Choroid plexus epithelial cell (primary cell): ENCODE measurements around the gene CHAMP1.
"Not testable (repeated sequence)": the region's sequence is repeated elsewhere in the genome, so short reads cannot be mapped to it uniquely, and the experiment has no call there.

Experiments used
- DNase-seq: peaks from one replicate; pipeline ENCODE4 v3.0.0-alpha.2; 2010; ENCODE audit warnings: low read depth
- H3K4me3 ChIP-seq: 2 replicates; pipeline ENCODE4 v1.5.1; 2011; ENCODE audit warnings: low read depth, mild to moderate bottlenecking, control low read depth, low read length, moderate library complexity
- TF ChIP-seq, protein P1 (sequence below): conservative IDR thresholded peaks from 2 replicates; pipeline ENCODE4 v1.5.1; 2011; ENCODE audit warnings: low read depth, mild to moderate bottlenecking, control low read depth, inconsistent platforms, low read length, moderate library complexity

CHAMP1 gene

DNA sequence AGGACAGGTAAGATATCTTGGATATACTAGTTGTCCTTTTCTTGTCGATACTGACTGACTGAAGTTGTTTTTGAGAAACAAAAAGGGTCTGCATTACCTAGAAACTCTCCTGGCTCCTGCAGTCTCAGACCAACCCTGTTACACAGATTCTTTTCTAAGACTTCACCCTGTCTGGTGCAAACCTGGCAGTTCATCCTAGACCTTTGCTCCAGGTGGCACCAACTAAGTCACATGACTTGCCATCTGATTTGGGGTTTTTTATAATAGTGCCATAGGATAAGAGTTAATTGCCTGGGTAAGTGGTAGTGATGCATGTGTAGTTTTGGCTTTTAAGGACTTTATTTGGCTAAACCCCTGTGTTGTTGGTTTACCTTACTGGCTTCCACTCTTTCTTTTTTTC lies 14.3 kb downstream of the CHAMP1 start:
- DNase-seq, result no peak
- TF ChIP-seq, protein P1, sequence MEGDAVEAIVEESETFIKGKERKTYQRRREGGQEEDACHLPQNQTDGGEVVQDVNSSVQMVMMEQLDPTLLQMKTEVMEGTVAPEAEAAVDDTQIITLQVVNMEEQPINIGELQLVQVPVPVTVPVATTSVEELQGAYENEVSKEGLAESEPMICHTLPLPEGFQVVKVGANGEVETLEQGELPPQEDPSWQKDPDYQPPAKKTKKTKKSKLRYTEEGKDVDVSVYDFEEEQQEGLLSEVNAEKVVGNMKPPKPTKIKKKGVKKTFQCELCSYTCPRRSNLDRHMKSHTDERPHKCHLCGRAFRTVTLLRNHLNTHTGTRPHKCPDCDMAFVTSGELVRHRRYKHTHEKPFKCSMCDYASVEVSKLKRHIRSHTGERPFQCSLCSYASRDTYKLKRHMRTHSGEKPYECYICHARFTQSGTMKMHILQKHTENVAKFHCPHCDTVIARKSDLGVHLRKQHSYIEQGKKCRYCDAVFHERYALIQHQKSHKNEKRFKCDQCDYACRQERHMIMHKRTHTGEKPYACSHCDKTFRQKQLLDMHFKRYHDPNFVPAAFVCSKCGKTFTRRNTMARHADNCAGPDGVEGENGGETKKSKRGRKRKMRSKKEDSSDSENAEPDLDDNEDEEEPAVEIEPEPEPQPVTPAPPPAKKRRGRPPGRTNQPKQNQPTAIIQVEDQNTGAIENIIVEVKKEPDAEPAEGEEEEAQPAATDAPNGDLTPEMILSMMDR, result no peak
- H3K4me3 ChIP-seq, result no peak overlapping the region

DNA sequence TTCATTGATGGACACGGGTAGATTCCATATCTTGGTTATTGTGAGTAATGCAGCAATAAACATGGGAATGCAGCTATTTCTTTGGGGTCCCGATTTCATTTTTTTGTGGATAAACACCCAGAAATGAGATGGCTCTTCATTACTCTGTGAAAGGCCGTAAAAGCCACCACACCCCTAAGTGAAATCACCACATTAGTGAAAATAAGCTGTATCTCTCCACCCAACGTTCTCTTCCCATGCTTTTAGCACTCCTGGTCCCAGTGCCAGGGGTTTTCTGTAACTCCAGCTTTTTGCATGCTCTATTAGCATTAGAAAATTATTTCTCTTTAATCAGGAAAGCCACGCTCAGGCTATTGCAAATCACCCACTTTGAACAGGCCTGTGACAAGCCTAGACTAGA lies 15.8 kb downstream of the CHAMP1 start:
- DNase-seq, result no peak
- TF ChIP-seq, protein P1, result no peak
- no peak overlapping the region for H3K4me3 ChIP-seq

DNA sequence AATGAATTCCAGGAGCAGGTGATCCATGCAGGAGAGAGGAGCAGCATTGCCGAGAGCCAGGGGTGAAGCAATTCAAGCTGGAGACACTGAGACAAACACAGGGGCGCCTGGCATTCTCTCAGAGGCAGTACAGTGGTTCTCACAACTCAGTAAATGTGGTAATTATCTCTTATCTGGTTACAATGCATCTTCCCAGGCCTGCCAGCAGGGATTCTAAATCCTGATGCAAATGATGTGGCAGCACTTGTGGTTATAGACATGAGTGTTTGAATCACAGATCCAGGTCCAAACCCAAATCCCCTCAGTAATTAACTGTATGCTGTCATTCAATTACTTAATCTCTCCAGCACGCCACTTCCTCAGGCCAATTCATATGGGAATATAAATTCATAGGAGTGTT lies 19.6 kb downstream of the CHAMP1 start:
- not testable (repeated sequence) for DNase-seq

DNA sequence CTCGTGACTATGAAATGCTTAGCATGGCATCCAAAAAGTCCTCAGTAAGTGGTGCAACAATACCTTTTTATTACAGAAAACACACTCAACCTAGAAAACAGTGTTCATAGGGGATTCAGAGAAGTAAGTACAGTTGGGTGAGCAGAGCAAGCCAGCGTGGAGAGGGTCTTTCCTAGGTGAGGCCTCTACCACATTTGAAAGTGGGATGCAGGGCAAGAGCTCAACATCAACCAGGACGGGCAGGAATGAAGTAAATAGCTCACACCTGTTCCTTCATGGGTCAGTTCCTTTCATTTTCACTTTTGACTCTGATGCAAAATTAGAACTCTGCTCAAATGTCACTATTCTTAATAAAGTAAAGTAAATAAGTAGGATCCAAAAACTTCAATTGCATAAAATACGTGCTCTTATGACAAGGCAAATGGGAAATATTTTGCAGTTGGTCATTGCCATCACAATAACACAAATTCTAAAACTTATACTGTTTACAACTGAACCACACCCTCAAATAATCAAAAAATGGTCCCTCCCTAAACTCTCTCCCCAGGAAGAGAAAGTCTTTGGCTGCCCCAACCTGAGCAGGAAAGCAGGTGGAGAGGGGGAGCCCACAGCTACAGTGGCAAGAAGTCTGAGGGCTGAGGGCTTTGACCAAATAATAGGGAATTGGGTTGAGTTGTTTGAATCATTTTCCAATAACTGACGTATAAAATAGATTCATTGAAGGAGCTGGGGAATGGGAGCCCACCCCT lies 20.2 kb downstream of the CHAMP1 start:
- TF ChIP-seq, protein P1, result no peak
- no peak for DNase-seq
- no peak overlapping the region for H3K4me3 ChIP-seq

More for the DNA sequence above, 19.6 kb downstream of the CHAMP1 start:
- H3K4me3 ChIP-seq, result not testable (repeated sequence)

DNA sequence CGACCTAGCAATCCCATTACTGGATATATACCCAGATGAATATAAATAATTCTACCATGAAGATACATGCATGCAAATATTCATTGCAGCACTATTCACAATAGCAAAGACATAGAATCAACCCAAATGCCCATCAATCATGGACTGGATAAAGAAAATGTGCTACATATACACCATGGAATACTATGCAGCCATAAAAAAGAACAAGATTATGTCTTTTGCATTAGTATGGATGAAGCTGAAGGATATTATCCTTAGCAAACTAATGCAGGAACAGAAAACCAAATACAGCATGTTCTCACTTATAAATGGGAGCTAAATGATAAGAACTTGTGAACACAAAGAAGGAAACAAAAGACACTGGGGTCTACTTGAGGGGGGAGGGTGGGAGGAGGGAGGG lies 22.2 kb downstream of the CHAMP1 start:
- not testable (repeated sequence) for H3K4me3 ChIP-seq, DNase-seq

DNA sequence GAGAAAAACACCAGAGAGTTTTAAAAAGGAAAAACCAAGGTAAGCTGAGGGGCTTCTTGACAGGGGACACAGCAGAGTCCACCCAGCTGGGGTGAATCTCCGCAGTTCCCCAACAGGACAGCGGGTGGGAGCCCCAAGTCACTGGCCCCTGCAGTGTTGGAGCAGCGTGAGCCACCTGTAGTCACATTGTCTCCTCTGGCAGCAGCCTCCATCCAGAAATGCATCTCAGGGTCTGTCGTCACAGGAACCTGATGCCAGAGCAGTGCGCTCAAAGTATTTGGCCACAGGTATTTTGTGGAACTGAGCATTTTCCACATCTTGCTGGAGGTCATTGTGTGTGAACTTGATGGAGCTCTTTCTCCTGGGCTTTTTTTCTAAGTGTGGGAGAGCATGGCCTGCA lies 24.7 kb downstream of the CHAMP1 start:
- TF ChIP-seq, protein P1, result no peak
- no peak for DNase-seq
- no peak overlapping the region for H3K4me3 ChIP-seq

DNA sequence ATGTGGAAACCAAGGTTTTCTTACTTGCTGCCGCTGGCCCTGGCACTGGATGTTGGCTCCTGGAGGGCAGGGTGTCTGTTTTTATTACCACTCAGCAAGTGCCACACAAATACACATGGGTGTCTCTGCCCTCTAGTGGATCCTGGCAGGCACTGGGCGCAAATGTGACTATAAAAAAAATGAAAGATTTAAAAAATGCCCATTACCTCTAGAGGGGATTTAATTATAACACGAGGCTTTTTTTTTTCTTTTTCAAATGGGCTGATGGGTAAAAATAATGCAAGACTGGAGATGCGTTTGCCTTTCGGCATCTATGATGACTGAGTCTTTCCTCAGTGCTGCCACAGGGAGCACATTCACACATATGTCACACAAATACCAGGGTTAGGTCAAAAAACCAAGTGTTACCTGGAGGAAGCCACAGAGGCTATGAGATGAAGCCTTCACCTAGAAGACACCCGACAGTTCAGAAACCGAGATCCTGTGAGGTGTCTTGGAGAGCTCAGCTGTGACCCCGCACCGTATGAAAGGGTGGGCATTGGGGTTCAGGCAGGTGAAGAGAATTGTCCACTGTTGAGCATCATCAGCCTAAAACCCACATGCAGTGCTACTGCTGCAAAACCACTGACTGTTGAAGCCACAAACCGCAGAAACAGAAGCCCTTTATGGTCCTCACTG lies 25.7 kb downstream of the CHAMP1 start:
- peak; percentile 58 for DNase-seq
- TF ChIP-seq, protein P1, result peak; percentile 77

DNA sequence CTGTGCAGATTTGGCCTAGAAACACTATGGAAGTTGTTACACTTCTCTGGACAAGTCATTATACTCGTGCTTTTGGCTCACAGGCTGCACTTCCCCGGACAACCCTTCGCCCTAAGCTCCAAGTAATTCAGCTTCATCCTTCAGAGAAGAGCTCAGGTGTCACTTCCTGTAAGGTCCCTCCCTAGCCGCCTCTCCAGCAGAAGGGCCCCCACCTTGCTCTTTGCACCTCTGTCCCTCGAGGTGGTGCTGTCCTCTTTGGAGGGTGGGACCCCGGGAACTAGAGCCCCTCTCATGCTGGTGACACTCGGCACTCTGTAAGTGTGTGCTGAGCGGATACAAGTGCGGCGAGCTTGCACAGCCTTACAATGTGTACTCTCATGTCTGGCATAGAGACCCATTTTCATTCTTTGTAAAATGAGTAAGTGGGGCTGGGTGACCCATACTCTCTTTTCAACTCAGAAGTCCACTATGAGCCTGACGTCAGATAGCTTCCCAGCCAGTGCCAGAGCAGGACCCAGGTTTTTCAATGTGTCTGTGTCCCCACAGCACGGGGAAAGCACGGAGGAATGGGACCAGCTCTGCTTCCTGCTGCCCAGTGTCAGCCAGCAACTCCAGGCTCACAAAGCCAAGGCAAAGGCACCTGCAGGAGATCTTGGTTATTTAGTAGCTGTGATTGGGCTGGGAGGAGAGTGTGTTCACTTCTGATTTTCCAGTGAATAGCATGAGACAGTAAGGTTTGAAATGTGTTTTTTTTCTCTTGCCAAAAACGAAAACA lies 26.9 kb downstream of the CHAMP1 start:
- H3K4me3 ChIP-seq, result no peak overlapping the region
- TF ChIP-seq, protein P1, result no peak
- DNase-seq, result no peak

More for the DNA sequence above, 25.7 kb downstream of the CHAMP1 start:
- H3K4me3 ChIP-seq, result no peak overlapping the region

DNA sequence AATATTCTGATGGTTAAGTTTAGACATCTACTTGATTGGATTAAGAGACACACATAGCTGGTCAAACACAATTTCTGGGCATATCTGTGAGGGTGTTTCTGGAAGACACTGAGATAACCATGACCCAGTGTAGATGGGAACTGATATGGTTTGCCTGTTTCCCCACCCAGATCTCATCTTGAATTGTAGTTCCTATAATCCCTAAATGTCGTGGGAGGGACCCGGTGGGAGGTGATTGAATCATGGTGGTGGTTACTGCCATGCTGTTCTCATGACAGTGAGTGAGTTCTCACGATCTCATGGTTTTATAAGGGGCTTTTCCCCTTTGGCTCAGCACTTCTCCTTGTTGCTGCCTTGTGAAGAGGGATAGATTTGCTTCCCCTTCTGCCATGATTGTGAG lies 33.0 kb downstream of the CHAMP1 start:
- not testable (repeated sequence) for DNase-seq, H3K4me3 ChIP-seq
